HG03571 (cell line): Measurements from ENCODE around the gene NDOR1.
A peak's percentile ranks its signal among the peaks of the same experiment; 100 is the strongest.

Source experiments
- ATAC-seq: cut with Tn5 transposase; IDR thresholded peaks from one replicate; pipeline ENCODE4 v1.9.1; 2021; ENCODE audit not compliant: unreplicated experiment

NDOR1 gene

GRCh38 chr9:137198051-137198901, 7.2 kb upstream of the NDOR1 start:
- ATAC-seq, result no peak

GRCh38 chr9:137198902-137199283, 6.6 kb upstream of the NDOR1 start:
- ATAC-seq, result no peak

- ATAC-seq, result no peak
Observed at GRCh38 chr9:137199411-137200121, 5.9 kb upstream of the NDOR1 start.

- ATAC-seq, result peak; percentile 80
Observed at GRCh38 chr9:137200311-137201204, 4.9 kb upstream of the NDOR1 start, which contains the start of gene TPRN. Gene TPRN (minus strand): TSS chr9:137200741. CDS start chr9:137200711, 30 bp downstream.

GRCh38 chr9:137201205-137201868, 4.2 kb upstream of the NDOR1 start:
- ATAC-seq, result no peak

GRCh38 chr9:137202966-137203365, 2.5 kb upstream of the NDOR1 start:
- ATAC-seq, result no peak

- no peak for ATAC-seq
Observed at GRCh38 chr9:137204731-137205125, 772 bp upstream of the NDOR1 start.

GRCh38 chr9:137206602-137207001, 1.1 kb downstream of the NDOR1 start:
- ATAC-seq, result no peak

- ATAC-seq, result no peak
Observed at GRCh38 chr9:137211532-137211931, 6.0 kb downstream of the NDOR1 start.

- no peak for ATAC-seq
Observed at GRCh38 chr9:137212520-137212919, 7.0 kb downstream of the NDOR1 start.

GRCh38 chr9:137213160-137214060, 7.9 kb downstream of the NDOR1 start:
- ATAC-seq, result no peak

GRCh38 chr9:137214620-137215019, 9.1 kb downstream of the NDOR1 start:
- ATAC-seq, result no peak

GRCh38 chr9:137215196-137215986, 9.9 kb downstream of the NDOR1 start:
- no peak for ATAC-seq

GRCh38 chr9:137216188-137216965, 10.9 kb downstream of the NDOR1 start:
- no peak for ATAC-seq

GRCh38 chr9:137217276-137218211, 12.0 kb downstream of the NDOR1 start:
- no peak for ATAC-seq

- ATAC-seq, result no peak
Observed at GRCh38 chr9:137218212-137218753, 12.8 kb downstream of the NDOR1 start.
